Type B pancreatic cell (in vitro differentiated cells): ENCODE measurements around the gene IQGAP2. TPM values are rescaled to one million over a fixed set of nuclear protein-coding genes. Genes with fewer than 3 reads are reported as not detected.

Source experiments
- DNase-seq: peaks from one replicate; pipeline ENCODE4 v3.0.0; 2021; ENCODE audit warnings: mixed read lengths; ENCODE audit not compliant: unreplicated experiment; ENCODE audit errors: extremely low spot score
- H3K27ac Mint-ChIP-seq: 2 replicates; pipeline ENCODE4 v1.8.0; 2021; ENCODE audit warnings: mild to moderate bottlenecking, mixed read lengths
- H3K27me3 Mint-ChIP-seq: 2 replicates; pipeline ENCODE4 v1.8.0; 2021; ENCODE audit warnings: mixed read lengths
- H3K36me3 Mint-ChIP-seq: 2 replicates; pipeline ENCODE4 v1.8.0; 2021; ENCODE audit warnings: mixed read lengths
- H3K4me1 Mint-ChIP-seq: one replicate; pipeline ENCODE4 v1.8.0; 2021; ENCODE audit warnings: mixed read lengths; ENCODE audit not compliant: unreplicated experiment
- H3K4me3 Mint-ChIP-seq: 2 replicates; pipeline ENCODE4 v1.8.0; 2021; ENCODE audit warnings: mild to moderate bottlenecking, mixed read lengths
- H3K9me3 Mint-ChIP-seq: 2 replicates; pipeline ENCODE4 v1.8.0; 2021; ENCODE audit warnings: mixed read lengths
- CTCF ChIP-seq: fragments of 200-600 bp; sonication (generic); conservative IDR thresholded peaks from 2 replicates; pipeline ENCODE4 v1.5.0; 2021; ENCODE audit warnings: antibody characterized with exemption, mild to moderate bottlenecking
- total RNA-seq: library from RNA; stranded (reverse); gene quantifications from 2 replicates; pipeline ENCODE4 v1.2.1, GENCODE V29; 2021; ENCODE audit warnings: low replicate concordance

IQGAP2 gene
- total RNA-seq, 1 donor from 2014 or later = 24.7 TPM

GRCh38 chr5:76754668-76755078, 351.6 kb downstream of the IQGAP2 start:
- Mint-ChIP-seq H3K27ac (no peak overlapping the region), H3K4me3 (no peak overlapping the region), H3K27me3 (peaks cover 3% of the 10 kb centered on the region), H3K4me1 (no peaks in the 10 kb centered on the region), H3K36me3 (no peaks in the 10 kb centered on the region), H3K9me3 (no peaks in the 10 kb centered on the region)
- no peak for DNase-seq
- TF ChIP-seq CTCF = no peak

DNA sequence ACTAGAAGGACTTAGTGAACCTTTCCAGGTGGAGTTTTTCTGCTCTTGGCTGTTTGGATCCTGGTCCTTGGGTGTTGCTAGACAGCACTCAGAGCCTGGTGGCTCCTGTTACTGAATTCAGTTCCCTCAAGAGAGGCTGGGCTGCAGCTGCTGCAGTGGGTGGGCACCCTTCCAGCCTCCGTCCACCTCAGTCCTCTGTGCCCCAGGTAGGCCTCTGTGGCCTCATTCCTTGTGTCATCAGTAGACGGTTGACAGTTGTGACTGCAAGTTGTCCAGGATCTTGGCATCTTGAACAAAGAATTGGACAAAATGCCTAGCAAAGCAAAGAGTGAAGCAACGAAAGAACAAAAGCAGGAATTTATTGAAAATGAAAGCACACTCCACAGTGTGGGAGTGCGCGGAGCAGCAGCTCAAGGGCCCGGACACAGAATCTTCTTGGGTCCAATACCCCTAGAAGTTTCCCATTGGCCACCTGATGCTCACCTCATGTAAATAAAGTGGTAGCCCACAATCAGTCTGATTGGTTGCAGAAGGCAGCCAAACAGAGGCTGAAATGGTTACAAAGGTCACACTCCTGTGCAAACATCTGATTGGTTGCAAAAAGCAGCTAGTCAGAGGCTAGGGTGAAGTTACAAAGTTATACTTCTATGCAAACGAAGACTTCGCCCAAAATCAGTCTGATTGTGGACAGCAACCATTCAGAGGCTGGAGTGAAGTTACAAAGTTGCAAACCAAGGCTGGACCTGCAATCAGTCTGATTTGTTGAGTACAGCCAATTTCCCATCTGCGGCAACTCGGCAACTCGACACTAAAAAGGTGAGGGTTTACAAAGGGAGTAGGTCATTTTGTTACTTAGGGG, 352.9 kb downstream of the IQGAP2 start:
- Mint-ChIP-seq H3K9me3 (no peaks in the 10 kb centered on the region), H3K4me1 (no peaks in the 10 kb centered on the region), H3K27ac (no peak overlapping the region), H3K36me3 (no peaks in the 10 kb centered on the region), H3K27me3 (peaks cover 6% of the 10 kb centered on the region), H3K4me3 (no peak overlapping the region)
- DNase-seq = no peak
- TF ChIP-seq CTCF = no peak

DNA sequence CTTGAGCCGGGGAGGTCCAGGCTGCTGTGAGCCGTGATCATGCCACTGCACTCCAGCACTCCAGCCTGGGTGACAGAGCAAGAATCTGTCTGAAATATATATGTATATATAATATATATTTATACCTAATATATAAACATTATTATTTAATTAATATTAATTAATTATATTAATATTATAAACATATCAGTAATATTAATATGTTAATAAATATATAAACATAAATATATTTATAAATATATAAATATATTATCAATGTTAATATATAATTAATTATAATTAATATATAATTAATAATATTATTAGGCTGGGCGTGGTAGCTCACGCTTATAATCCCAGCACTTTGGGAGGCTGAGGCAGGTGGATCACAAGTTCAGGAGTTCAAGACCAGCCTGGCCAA, 354.0 kb downstream of the IQGAP2 start:
- Mint-ChIP-seq H3K9me3 (no peaks in the 10 kb centered on the region), H3K27me3 (peaks cover 6% of the 10 kb centered on the region), H3K27ac (no peak overlapping the region), H3K4me3 (no peak overlapping the region), H3K36me3 (no peaks in the 10 kb centered on the region), H3K4me1 (no peaks in the 10 kb centered on the region)
- TF ChIP-seq CTCF = no peak
- no peak for DNase-seq

Other genes starting within 250 kb of the IQGAP2 start
- gene F2RL2, start 220.1 kb downstream of the IQGAP2 start, total RNA-seq = 0.29 and 5.1 TPM in 2 replicates